ENCODE data around the gene ATP8B4. TPM values are rescaled to one million over a fixed set of nuclear protein-coding genes. Genes with fewer than 3 reads are reported as not detected.

ATP8B4 gene
- total RNA-seq, 4 donors from 2014 or later: 5.2 to 24.3 (median 7.6) TPM

- intact Hi-C loops (cut with DNase I): no loop called here
- H3K4me1 ChIP-seq: no peaks in the 10 kb centered on the region
- no peak overlapping the region for H3K4me3 ChIP-seq (replicated peaks in 1 of 3)
- no peaks in the 10 kb centered on the region for H3K27me3 ChIP-seq
- H3K27ac ChIP-seq: no peak overlapping the region
- H3K9me3 ChIP-seq: no peaks in the 10 kb centered on the region
- no peak for DNase-seq
- TF ChIP-seq, protein P1, sequence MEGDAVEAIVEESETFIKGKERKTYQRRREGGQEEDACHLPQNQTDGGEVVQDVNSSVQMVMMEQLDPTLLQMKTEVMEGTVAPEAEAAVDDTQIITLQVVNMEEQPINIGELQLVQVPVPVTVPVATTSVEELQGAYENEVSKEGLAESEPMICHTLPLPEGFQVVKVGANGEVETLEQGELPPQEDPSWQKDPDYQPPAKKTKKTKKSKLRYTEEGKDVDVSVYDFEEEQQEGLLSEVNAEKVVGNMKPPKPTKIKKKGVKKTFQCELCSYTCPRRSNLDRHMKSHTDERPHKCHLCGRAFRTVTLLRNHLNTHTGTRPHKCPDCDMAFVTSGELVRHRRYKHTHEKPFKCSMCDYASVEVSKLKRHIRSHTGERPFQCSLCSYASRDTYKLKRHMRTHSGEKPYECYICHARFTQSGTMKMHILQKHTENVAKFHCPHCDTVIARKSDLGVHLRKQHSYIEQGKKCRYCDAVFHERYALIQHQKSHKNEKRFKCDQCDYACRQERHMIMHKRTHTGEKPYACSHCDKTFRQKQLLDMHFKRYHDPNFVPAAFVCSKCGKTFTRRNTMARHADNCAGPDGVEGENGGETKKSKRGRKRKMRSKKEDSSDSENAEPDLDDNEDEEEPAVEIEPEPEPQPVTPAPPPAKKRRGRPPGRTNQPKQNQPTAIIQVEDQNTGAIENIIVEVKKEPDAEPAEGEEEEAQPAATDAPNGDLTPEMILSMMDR (IDR thresholded peaks at IDR 0.05): no peak
- TF ChIP-seq POLR2A (IDR thresholded peaks at IDR 0.05): no peak
- H3K36me3 ChIP-seq: no peaks in the 10 kb centered on the region
Observed at GRCh38 chr15:50120729-50121128, 1.7 kb upstream of the ATP8B4 start.

- Histone ChIP-seq H3K9me3 (no peaks in the 10 kb centered on the region), H3K27me3 (no peaks in the 10 kb centered on the region), H3K4me1 (no peaks in the 10 kb centered on the region), H3K4me3 (replicated peaks in 1 of 3) (no peak overlapping the region), H3K36me3 (no peaks in the 10 kb centered on the region), H3K27ac (no peak overlapping the region)
- intact Hi-C loops (cut with DNase I): no loop called here
- no peak for TF ChIP-seq POLR2A (IDR thresholded peaks at IDR 0.05)
- TF ChIP-seq, protein P1 (IDR thresholded peaks at IDR 0.05): no peak
- no peak for DNase-seq
Observed at GRCh38 chr15:50117431-50118027, 1.5 kb downstream of the ATP8B4 start.

- H3K9me3 ChIP-seq: no peaks in the 10 kb centered on the region
- H3K27me3 ChIP-seq: no peaks in the 10 kb centered on the region
- H3K36me3 ChIP-seq: no peaks in the 10 kb centered on the region
- peak in 1 of 2 donors; percentile 15 for DNase-seq
- 47 to 49% methylated on average over 3 of the region's 3 CpGs for WGBS, 2 donors
- intact Hi-C loops (cut with DNase I): no loop called here
- no peak overlapping the region for H3K4me3 ChIP-seq (replicated peaks in 1 of 3)
- no peaks in the 10 kb centered on the region for H3K4me1 ChIP-seq
- TF ChIP-seq, protein P1 (IDR thresholded peaks at IDR 0.05): peak in 2 of 6 experiments; percentile 20
- TF ChIP-seq POLR2A (IDR thresholded peaks at IDR 0.05): no peak
- H3K27ac ChIP-seq: no peak overlapping the region
Observed at GRCh38 chr15:50116477-50116876, 2.6 kb downstream of the ATP8B4 start.

GRCh38 chr15:50113992-50114780 is 4.8 kb downstream of the ATP8B4 start:
- TF ChIP-seq POLR2A (IDR thresholded peaks at IDR 0.05): no peak
- TF ChIP-seq, protein P1 (IDR thresholded peaks at IDR 0.05): no peak
- no peak for DNase-seq
- H3K4me3 ChIP-seq (replicated peaks in 1 of 3): no peak overlapping the region

DNA sequence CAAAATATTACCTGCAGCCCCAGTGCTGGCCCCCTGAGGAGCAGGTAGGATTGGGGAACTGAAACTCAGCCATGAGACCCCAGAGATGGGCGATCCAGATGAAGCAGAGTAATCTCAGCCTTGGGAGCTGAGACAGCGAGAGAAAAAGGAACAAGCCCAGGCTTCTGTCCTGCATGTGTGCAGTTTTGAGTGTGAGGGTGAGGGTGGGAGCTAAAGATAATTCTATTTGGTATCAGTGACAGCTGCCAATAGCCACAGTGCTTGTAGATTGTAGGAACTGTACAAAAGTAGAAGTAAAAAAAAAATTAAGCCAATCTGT is 5.9 kb downstream of the ATP8B4 start:
- H3K4me1 ChIP-seq: peaks cover 10 to 11% of the 10 kb centered on the region in 2 donors
- intact Hi-C loops (cut with DNase I): no loop called here
- no peaks in the 10 kb centered on the region for H3K36me3 ChIP-seq
- no peaks in the 10 kb centered on the region for H3K27me3 ChIP-seq
- TF ChIP-seq POLR2A (IDR thresholded peaks at IDR 0.05): no peak
- TF ChIP-seq, protein P1 (IDR thresholded peaks at IDR 0.05): no peak
- H3K27ac ChIP-seq: no peak overlapping the region
- no peaks in the 10 kb centered on the region for H3K9me3 ChIP-seq
- DNase-seq: no peak
- WGBS, 2 donors: 88 to 92% methylated on average over 2 of the region's 2 CpGs
- H3K4me3 ChIP-seq (replicated peaks in 1 of 3): no peak overlapping the region

More at GRCh38 chr15:50113992-50114780, 4.8 kb downstream of the ATP8B4 start:
- Histone ChIP-seq H3K27ac (no peak overlapping the region), H3K27me3 (no peaks in the 10 kb centered on the region), H3K36me3 (no peaks in the 10 kb centered on the region), H3K4me1 (peaks cover 6 to 7% of the 10 kb centered on the region in 2 donors), H3K9me3 (no peaks in the 10 kb centered on the region)
- 82 to 87% methylated on average over 4 of the region's 4 CpGs for WGBS, 2 donors
- intact Hi-C loops (cut with DNase I): no loop called here

Measured in thyroid gland (tissue), 4 donors.